HEK293 (cell line): ENCODE data around the gene S1PR4.

Source experiments
- CTCF ChIA-PET: fragments of 350-600 bp; formaldehyde crosslinking; extraction: SDS; loops from one replicate; lab custom pipeline; 2021; ENCODE audit warnings: antibody characterized with exemption; lab: Yijun Ruan, JAX
- POLR2A ChIA-PET: fragments of 300-600 bp; formaldehyde crosslinking; extraction: SDS; loops from one replicate; lab custom pipeline; 2020; ENCODE audit warnings: antibody characterized with exemption, inconsistent platforms; lab: Yijun Ruan, JAX
- H3K27ac ChIP-seq: fragments of 200-500 bp; sonication (Bioruptor generic); 2 replicates; pipeline ENCODE4 v1.5.1; 2014; ENCODE audit warnings: low read depth, low read length, control low read depth, inconsistent platforms; ENCODE audit errors: extremely low read depth
- H3K36me3 ChIP-seq, 2 experiments: fragments of 200-500 bp in 1 of 2; sonication (Bioruptor generic) in 1 of 2; 1 replicate in 1 of 2; 2 replicates in 1 of 2; pipeline ENCODE4 v1.5.1; 2014 to 2017; ENCODE audit warnings: inconsistent platforms in 2 of 2, low read length in 2 of 2; ENCODE audit not compliant: control insufficient read depth in 2 of 2, insufficient read depth in 1 of 2
- H3K4me1 ChIP-seq: fragments of 200-500 bp; sonication (Bioruptor generic); 2 replicates; pipeline ENCODE4 v1.5.1; 2014; ENCODE audit warnings: mild to moderate bottlenecking, low read length, inconsistent platforms; ENCODE audit not compliant: control insufficient read depth, insufficient read depth
- H3K4me3 ChIP-seq: 2 replicates; pipeline ENCODE4 v1.5.1; 2011; ENCODE audit warnings: low read depth, mild to moderate bottlenecking, control low read depth, low read length, moderate library complexity
- H3K9me3 ChIP-seq: fragments of 200-500 bp; sonication (Bioruptor generic); 2 replicates; pipeline ENCODE4 v1.5.1; 2014; ENCODE audit warnings: low read depth, low read length, inconsistent platforms; ENCODE audit not compliant: control insufficient read depth, insufficient read depth
- HOXD13 ChIP-seq: sonication (generic); formaldehyde crosslinking; IDR thresholded peaks from 2 replicates; pipeline ENCODE4 v1.8.0; 2022; ENCODE audit warnings: missing genetic modification reagents, borderline replicate concordance
- INSM2 ChIP-seq: fragments of 450-650 bp; formaldehyde crosslinking; IDR thresholded peaks from 2 replicates; pipeline ENCODE4 v1.5.1; 2016; ENCODE audit warnings: missing biosample characterization, missing genetic modification characterization
- MYNN ChIP-seq: fragments of 450-650 bp; formaldehyde crosslinking; IDR thresholded peaks from 2 replicates; pipeline ENCODE4 v1.5.1; 2016; ENCODE audit warnings: missing biosample characterization, missing genetic modification characterization, borderline replicate concordance
- OSR2 ChIP-seq: fragments of 450-650 bp; formaldehyde crosslinking; IDR thresholded peaks from 2 replicates; pipeline ENCODE4 v1.5.1; 2016; ENCODE audit warnings: missing biosample characterization, missing genetic modification characterization
- PBX3 ChIP-seq: sonication (generic); formaldehyde crosslinking; IDR thresholded peaks from 2 replicates; pipeline ENCODE4 v1.8.1; 2022; ENCODE audit warnings: mild to moderate bottlenecking, moderate library complexity, missing genetic modification reagents
- PRDM10 ChIP-seq: fragments of 450-650 bp; formaldehyde crosslinking; IDR thresholded peaks from 2 replicates; pipeline ENCODE4 v1.5.1; 2016; ENCODE audit warnings: missing biosample characterization, missing genetic modification characterization
- ZBTB20 ChIP-seq: fragments of 450-650 bp; formaldehyde crosslinking; IDR thresholded peaks from 2 replicates; pipeline ENCODE4 v1.5.1; 2016; ENCODE audit warnings: missing biosample characterization, missing genetic modification characterization
- ZBTB48 ChIP-seq: fragments of 450-650 bp; formaldehyde crosslinking; IDR thresholded peaks from 2 replicates; pipeline ENCODE4 v1.5.1; 2016; ENCODE audit warnings: missing biosample characterization, missing genetic modification characterization
- ZBTB8A ChIP-seq: fragments of 450-650 bp; formaldehyde crosslinking; IDR thresholded peaks from 2 replicates; pipeline ENCODE4 v1.5.1; 2016; ENCODE audit warnings: missing biosample characterization, missing genetic modification characterization
- ZFP3 ChIP-seq: fragments of 450-650 bp; formaldehyde crosslinking; IDR thresholded peaks from 2 replicates; pipeline ENCODE4 v1.5.1; 2016; ENCODE audit warnings: low read depth, missing biosample characterization, missing genetic modification characterization
- ZNF114 ChIP-seq: fragments of 450-650 bp; formaldehyde crosslinking; IDR thresholded peaks from 2 replicates; pipeline ENCODE4 v1.5.0; 2017; ENCODE audit warnings: missing biosample characterization, missing genetic modification characterization
- ZNF24 ChIP-seq: fragments of 450-650 bp; formaldehyde crosslinking; IDR thresholded peaks from 2 replicates; pipeline ENCODE4 v1.5.1; 2016; ENCODE audit warnings: missing biosample characterization, missing genetic modification characterization
- ZNF274 ChIP-seq, 2 experiments: fragments of 200-500 bp in 1 of 2; fragments of 450-650 bp in 1 of 2; sonication (Bioruptor generic) in 1 of 2; formaldehyde crosslinking in 1 of 2; IDR thresholded peaks; 2 replicates each; pipeline versions ENCODE4 v1.5.1 to v1.6.1; 2014 to 2016; ENCODE audit warnings: borderline replicate concordance in 1 of 2, inconsistent platforms in 1 of 2, low read length in 1 of 2, missing biosample characterization in 1 of 2, missing genetic modification characterization in 1 of 2
- ZNF362 ChIP-seq: fragments of 450-650 bp; formaldehyde crosslinking; IDR thresholded peaks from 2 replicates; pipeline ENCODE4 v1.5.1; 2016; ENCODE audit warnings: missing biosample characterization, missing genetic modification characterization
- ZNF426 ChIP-seq: fragments of 450-650 bp; formaldehyde crosslinking; IDR thresholded peaks from 2 replicates; pipeline ENCODE4 v1.5.1; 2017; ENCODE audit warnings: missing biosample characterization, missing genetic modification characterization, mild to moderate bottlenecking, inconsistent platforms, moderate library complexity
- ZNF548 ChIP-seq: fragments of 450-650 bp; formaldehyde crosslinking; IDR thresholded peaks from 2 replicates; pipeline ENCODE4 v1.5.1; 2016; ENCODE audit warnings: missing biosample characterization, missing genetic modification characterization
- ZNF561 ChIP-seq: fragments of 450-650 bp; IDR thresholded peaks from 2 replicates; pipeline ENCODE4 v1.5.1; 2018; ENCODE audit warnings: missing biosample characterization, missing genetic modification characterization, borderline replicate concordance
- ZSCAN30 ChIP-seq: fragments of 450-650 bp; IDR thresholded peaks from 2 replicates; pipeline ENCODE4 v1.5.1; 2018; ENCODE audit warnings: missing biosample characterization, mild to moderate bottlenecking, missing genetic modification characterization, moderate library complexity

Gene S1PR4

GRCh38 chr19:3184847-3185460 lies 6.4 kb downstream of the S1PR4 start:
- Histone ChIP-seq H3K27ac (no peak overlapping the region; the same call in 1 of the 2 replicates), H3K4me1 (peaks cover 5% of the 10 kb centered on the region), H3K36me3 (peaks cover 0 to 23% of the 10 kb centered on the region in 2 experiments; a peak in 1 of 3 replicates), H3K9me3 (no peaks in the 10 kb centered on the region), H3K4me3 (peak overlapping the region; percentile 98)
- CTCF ChIA-PET = interaction anchor here (1.5 kb wide), 2 partner anchors 109 to 234 kb away, joined by 3 to 4 read pairs; no protein-coding TSS in a partner anchor
- TF ChIP-seq ZFP3 (tag by site-specific recombination) (no peak), MYNN (tag by site-specific recombination) (no peak), ZNF114 (tag by site-specific recombination) (no peak), ZNF561 (tag by site-specific recombination) (0 out of 2 replicates have a peak, but pooled peaks have one; percentile 20), ZNF362 (tag by site-specific recombination) (no peak), ZBTB8A (tag by site-specific recombination) (peak; percentile 25; the same call in 1 of the 2 replicates), HOXD13 (CRISPR knock-in tag) (no peak), ZBTB48 (0 out of 2 replicates have a peak, but pooled peaks have one; percentile 41), ZNF24 (peak; percentile 100), ZNF426 (tag by site-specific recombination) (no peak), OSR2 (peak; percentile 49; the same call in 1 of the 2 replicates), ZSCAN30 (tag by site-specific recombination) (0 out of 2 replicates have a peak, but pooled peaks have one; percentile 13), INSM2 (tag by site-specific recombination) (no peak), ZNF274 (IDR thresholded peaks at IDR 0.05; ENCODE audit: low read length) (no peak), ZNF274 (tag by site-specific recombination; IDR thresholded peaks at IDR 0.05; ENCODE audit: borderline replicate concordance) (no peak), ZNF548 (no peak), ZBTB20 (tag by site-specific recombination) (0 out of 2 replicates have a peak, but pooled peaks have one; percentile 24), PBX3 (no peak), PRDM10 (tag by site-specific recombination) (peak; percentile 93)
- POLR2A ChIA-PET = no interaction called here
